SK-N-SH (cell line): ENCODE results near the gene E4F1. TPM values are rescaled to one million over a fixed set of nuclear protein-coding genes. Genes with fewer than 3 reads are reported as not detected.

Experiments used
- CTCF ChIA-PET: fragments of 300-600, 350-600 bp; formaldehyde crosslinking; extraction: SDS; loops from one replicate; lab custom pipeline; 2021; lab: Yijun Ruan, JAX
- POLR2A ChIA-PET: fragments of 350-600 bp; sonication (Branson Sonifier 250); formaldehyde crosslinking; extraction: SDS; loops from one replicate; lab custom pipeline; 2020; ENCODE audit warnings: antibody characterized with exemption, inconsistent platforms; lab: Yijun Ruan, JAX
- DNase-seq: peaks from one replicate; pipeline ENCODE4 v3.0.0; 2012
- H2AFZ ChIP-seq: fragments of 200-600 bp; sonication (generic); 2 replicates; pipeline ENCODE4 v1.8.1; 2016; ENCODE audit warnings: antibody characterized with exemption, mild to moderate bottlenecking, low read depth
- H3F3A ChIP-seq: fragments of 200-600 bp; sonication (generic); replicated peaks from 2 replicates; pipeline ENCODE3; 2016; ENCODE audit warnings: antibody characterized with exemption, mild to moderate bottlenecking; ENCODE audit not compliant: insufficient read depth
- H3K27ac ChIP-seq, 2 experiments: fragments of 200-500 bp in 1 of 2; fragments of 200-600 bp in 1 of 2; sonication (Bioruptor generic) in 1 of 2; sonication (generic), shearing (Covaris generic) in 1 of 2; 2 replicates each; pipeline versions ENCODE4 v1.5.1 to v1.6.1; 2014 to 2016; ENCODE audit warnings: low read depth in 2 of 2, inconsistent platforms in 1 of 2, low read length in 1 of 2, mild to moderate bottlenecking in 1 of 2, mixed read lengths in 1 of 2
- H3K27me3 ChIP-seq: fragments of 200-600 bp; sonication (generic), shearing (Covaris generic); 2 replicates; pipeline ENCODE4 v1.6.1; 2016; ENCODE audit warnings: mixed run types; ENCODE audit not compliant: insufficient read depth
- H3K36me3 ChIP-seq, 2 experiments: fragments of 200-500 bp in 1 of 2; fragments of 200-600 bp in 1 of 2; sonication (Bioruptor generic) in 1 of 2; sonication (generic) in 1 of 2; replicated peaks in 1 of 2; 2 replicates each; pipeline versions ENCODE3 to v1.5.1; 2014 to 2016; ENCODE audit warnings: low read length in 1 of 2, mild to moderate bottlenecking in 1 of 2; ENCODE audit not compliant: insufficient read depth in 2 of 2, control insufficient read depth in 1 of 2
- H3K4me1 ChIP-seq, 2 experiments: fragments of 200-500 bp in 1 of 2; fragments of 200-600 bp in 1 of 2; sonication (Bioruptor generic) in 1 of 2; sonication (generic), shearing (Covaris generic) in 1 of 2; 2 replicates each; pipeline versions ENCODE4 v1.5.1 to v1.6.1; 2014 to 2016; ENCODE audit warnings: low read depth in 1 of 2, low read length in 1 of 2, mixed run types in 1 of 2; ENCODE audit not compliant: insufficient read depth in 2 of 2, control insufficient read depth in 1 of 2
- H3K4me2 ChIP-seq: fragments of 200-600 bp; sonication (generic), shearing (Covaris generic); 2 replicates; pipeline ENCODE4 v1.6.1; 2017; ENCODE audit warnings: mixed run types
- H3K4me3 ChIP-seq, 2 experiments: fragments of 200-500 bp in 1 of 2; fragments of 200-600 bp in 1 of 2; sonication (Bioruptor generic) in 1 of 2; sonication (generic), shearing (Covaris generic) in 1 of 2; 2 replicates each; pipeline versions ENCODE4 v1.5.1 to v1.8.1; 2014 to 2016; ENCODE audit warnings: low read depth in 2 of 2, inconsistent platforms in 1 of 2, low read length in 1 of 2, mild to moderate bottlenecking in 1 of 2, mixed read lengths in 1 of 2, moderate library complexity in 1 of 2
- H3K79me2 ChIP-seq: fragments of 200-600 bp; sonication (generic); 2 replicates; pipeline ENCODE4 v1.8.1; 2017; ENCODE audit warnings: mild to moderate bottlenecking; ENCODE audit not compliant: insufficient read depth
- H3K9ac ChIP-seq: fragments of 200-600 bp; sonication (generic); 2 replicates; pipeline ENCODE4 v1.6.1; 2017; ENCODE audit warnings: mixed run types
- H3K9me2 ChIP-seq: fragments of 200-600 bp; sonication (generic); 2 replicates; pipeline ENCODE4 v1.6.1; 2017; ENCODE audit warnings: mixed run types
- H3K9me3 ChIP-seq: fragments of 200-600 bp; sonication (generic); 2 replicates; pipeline ENCODE4 v1.6.1; 2017; ENCODE audit warnings: mixed run types, mild to moderate bottlenecking, moderate library complexity
- H4K20me1 ChIP-seq: fragments of 200-600 bp; sonication (generic); 2 replicates; pipeline ENCODE4 v1.6.1; 2017; ENCODE audit warnings: mild to moderate bottlenecking, mixed run types; ENCODE audit not compliant: insufficient read depth
- ELF1 ChIP-seq: IDR thresholded peaks from 2 replicates; pipeline ENCODE4 v1.4.0; 2012
- EZH2phosphoT487 ChIP-seq: fragments of 200-600 bp; sonication (generic); IDR thresholded peaks from 2 replicates; pipeline ENCODE4 v1.6.1; 2017; ENCODE audit warnings: low read depth, mixed run types, mild to moderate bottlenecking, antibody characterized with exemption, moderate library complexity, borderline replicate concordance
- FOXJ3 ChIP-seq: sonication (generic); formaldehyde crosslinking; IDR thresholded peaks from 2 replicates; pipeline ENCODE4 v1.5.1; 2020; ENCODE audit warnings: mild to moderate bottlenecking, missing genetic modification reagents
- GABPA ChIP-seq: IDR thresholded peaks from 2 replicates; pipeline ENCODE4 v1.4.0; 2012; ENCODE audit warnings: low read depth, mild to moderate bottlenecking
- MEF2A ChIP-seq: IDR thresholded peaks from 2 replicates; pipeline ENCODE4 v1.4.0; 2012; ENCODE audit warnings: low read depth, borderline replicate concordance
- MXI1 ChIP-seq: IDR thresholded peaks from 2 replicates; pipeline ENCODE4 v1.6.1; 2012; ENCODE audit warnings: mild to moderate bottlenecking, low read depth, low read length, improper control_type of control experiment
- POLR2AphosphoS5 ChIP-seq: IDR thresholded peaks from 2 replicates; pipeline ENCODE4 v1.6.1; 2012; ENCODE audit warnings: low read depth, low read length
- RFX5 ChIP-seq: IDR thresholded peaks from 2 replicates; pipeline ENCODE4 v1.6.1; 2012; ENCODE audit warnings: mild to moderate bottlenecking, improper control_type of control experiment, low read length
- WGBS: methylation state at CpG from one replicate; pipeline ENCODE4 v1.1.6; 2017; ENCODE audit warnings: low lambda C conversion rate; 5-methylcytosine and 5-hydroxymethylcytosine counted together
- polyA plus RNA-seq, 3 experiments: library from polyadenylated mRNA; depleted of rRNA; stranded (reverse); fragments of >200 nt; gene quantifications; 2 replicates each; pipeline ENCODE4 v1.2.3, GENCODE V29; 2012
- TF ChIP-seq, protein P1 (sequence below): IDR thresholded peaks from 2 replicates; pipeline ENCODE4 v1.6.1; 2012; ENCODE audit warnings: mild to moderate bottlenecking, low read depth, low read length, moderate library complexity
- TF ChIP-seq, protein P2 (sequence below): IDR thresholded peaks from 2 replicates; pipeline ENCODE4 v1.4.0; 2012; ENCODE audit warnings: low read depth
- TF ChIP-seq, protein P3 (sequence below): fragments of 200-600 bp; sonication (generic); IDR thresholded peaks from 2 replicates; pipeline ENCODE4 v1.6.1; 2017; ENCODE audit warnings: antibody characterized with exemption, mild to moderate bottlenecking, moderate library complexity
- TF ChIP-seq, protein P4 (sequence below): IDR thresholded peaks from 2 replicates; pipeline ENCODE4; 2012
- TF ChIP-seq, protein P5 (sequence below): IDR thresholded peaks from 2 replicates; pipeline ENCODE4 v1.4.0; 2012; ENCODE audit warnings: low read depth, borderline replicate concordance

Gene E4F1
- polyA plus RNA-seq, 1 of the 3 experiments (the other 2 are of a cell fraction), result 33.0 TPM

DNA sequence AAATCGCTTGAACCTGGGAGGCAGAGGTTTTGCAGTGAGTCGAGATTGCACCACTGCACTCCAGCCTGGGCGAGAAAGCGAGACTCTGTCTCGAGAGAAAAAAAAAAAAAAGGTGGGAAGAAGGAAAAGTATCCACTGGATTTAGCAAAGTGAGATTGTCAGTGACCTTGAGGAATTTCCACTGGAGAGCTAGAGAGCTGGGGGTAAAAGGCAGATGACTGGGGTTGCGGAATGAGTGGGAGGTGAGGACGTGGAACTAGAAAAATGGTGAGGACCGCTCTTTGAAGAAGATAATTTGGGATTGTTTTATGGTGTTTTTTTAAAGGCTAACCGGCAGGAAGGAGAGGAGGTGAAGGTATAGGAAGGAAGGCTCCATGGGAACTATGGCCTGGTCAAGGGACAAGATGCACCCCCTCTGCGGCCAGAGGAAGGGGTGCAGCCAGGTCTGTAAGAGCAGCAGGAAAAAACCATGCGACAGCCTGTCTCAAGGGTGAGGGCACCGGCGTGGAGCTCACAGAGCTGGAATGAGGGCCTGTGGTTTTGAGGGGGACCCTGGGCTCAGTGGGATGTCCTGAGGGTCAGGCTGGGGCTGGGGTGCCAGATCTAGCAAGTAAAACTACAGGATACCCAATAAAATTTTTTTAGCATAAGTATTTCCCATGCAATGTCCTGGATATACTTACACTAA lies 18.8 kb upstream of the E4F1 start:
- TF ChIP-seq RFX5 (no peak), EZH2phosphoT487 (no peak), MXI1 (no peak)
- 93% methylated on average over 13 of the region's 13 CpGs for WGBS

DNA sequence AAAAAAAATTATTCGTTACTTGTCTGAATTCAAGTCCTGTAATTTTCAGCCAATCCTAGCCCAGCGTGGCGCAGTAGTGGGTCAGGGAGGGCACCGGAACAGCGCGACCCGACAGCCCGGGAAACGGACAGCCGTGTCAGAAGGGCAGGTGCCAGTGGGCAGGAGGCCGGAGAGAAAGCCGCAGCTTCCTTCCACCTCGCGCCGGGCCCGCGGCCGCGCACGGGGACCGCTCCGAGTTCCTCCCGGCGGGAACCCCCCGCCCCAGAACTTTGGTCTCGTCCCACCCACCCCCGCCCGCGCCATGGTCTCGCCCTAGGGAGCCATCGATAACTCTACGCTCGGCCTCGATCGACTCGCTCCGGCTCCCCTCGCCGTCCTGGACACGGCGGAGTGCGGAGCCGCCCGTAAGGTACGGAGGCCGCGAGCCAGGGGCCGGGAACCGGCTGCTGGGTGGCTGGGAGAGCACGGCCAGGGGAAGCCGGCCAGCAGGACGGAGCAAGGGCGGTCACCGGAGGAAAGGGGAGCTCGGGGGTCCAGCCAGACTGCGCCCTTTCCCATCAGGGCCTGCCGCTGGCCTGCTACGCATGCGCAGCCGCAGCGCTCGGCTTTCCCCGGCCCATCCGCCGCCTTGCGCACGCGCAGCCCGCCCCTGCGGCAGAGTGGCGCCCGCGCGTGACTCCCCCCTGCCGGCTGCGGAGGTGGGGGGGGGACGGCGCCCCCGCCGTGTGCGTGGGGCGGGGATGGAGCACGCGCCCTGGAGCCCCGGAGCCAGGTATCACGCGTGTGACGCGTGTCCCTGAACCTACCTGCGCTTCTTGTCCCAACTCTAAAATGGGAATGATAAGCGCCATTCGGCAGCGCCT lies 18.1 kb upstream of the E4F1 start, which contains the start of gene MLST8:
TSS of gene MLST8 (plus strand) at position 351 of the 863 bp plus-strand sequence. CDS start 632 bp downstream, outside the sequence.
- peak within 1 kb of the TSS; percentile 94 for H3K9ac ChIP-seq
- ChIA-PET CTCF (interaction anchor here (0.6 to 4.9 kb wide), 8 partner anchors 11 to 1569 kb away, joined by 3 to 19 read pairs (median 3); partner anchors contain the start of genes ECI1 and METTL26), POLR2A (interaction anchor here (1.1 to 1.7 kb wide), 3 partner anchors 9 to 57 kb away, joined by 3 to 8 read pairs (median 5); partner anchors contain the start of genes CASKIN1 and RAB26)
- peak within 1 kb of the TSS; percentile 98 for H2AFZ ChIP-seq
- H3K79me2 ChIP-seq, result peaks cover 16% of the 10 kb centered on the region; the same call in 1 of the 2 replicates
- H3F3A ChIP-seq, result peaks cover 6% of the 10 kb centered on the region
- no peaks in the 10 kb centered on the region for H3K9me2 ChIP-seq
- WGBS, result 6% methylated on average over 14 of the region's 93 CpGs
- H3K4me1 ChIP-seq, result peaks cover 0 to 19% of the 10 kb centered on the region in 2 experiments; a peak in 2 of 4 replicates
- H3K27me3 ChIP-seq, result no peaks in the 10 kb centered on the region
- peak; percentile 99 for DNase-seq
- peak within 1 kb of the TSS; percentile 75 to 76 for H3K4me3 ChIP-seq
- no peaks in the 10 kb centered on the region for H4K20me1 ChIP-seq
- no peaks in the 10 kb centered on the region for H3K9me3 ChIP-seq
- peak within 1 kb of the TSS; percentile 85 for H3K4me2 ChIP-seq
- H3K27ac ChIP-seq, result peak within 1 kb of the TSS; percentile 84 to 97
- peaks cover 0 to 28% of the 10 kb centered on the region in 2 experiments for H3K36me3 ChIP-seq
- no peak for TF ChIP-seq GABPA
- TF ChIP-seq, protein P1, sequence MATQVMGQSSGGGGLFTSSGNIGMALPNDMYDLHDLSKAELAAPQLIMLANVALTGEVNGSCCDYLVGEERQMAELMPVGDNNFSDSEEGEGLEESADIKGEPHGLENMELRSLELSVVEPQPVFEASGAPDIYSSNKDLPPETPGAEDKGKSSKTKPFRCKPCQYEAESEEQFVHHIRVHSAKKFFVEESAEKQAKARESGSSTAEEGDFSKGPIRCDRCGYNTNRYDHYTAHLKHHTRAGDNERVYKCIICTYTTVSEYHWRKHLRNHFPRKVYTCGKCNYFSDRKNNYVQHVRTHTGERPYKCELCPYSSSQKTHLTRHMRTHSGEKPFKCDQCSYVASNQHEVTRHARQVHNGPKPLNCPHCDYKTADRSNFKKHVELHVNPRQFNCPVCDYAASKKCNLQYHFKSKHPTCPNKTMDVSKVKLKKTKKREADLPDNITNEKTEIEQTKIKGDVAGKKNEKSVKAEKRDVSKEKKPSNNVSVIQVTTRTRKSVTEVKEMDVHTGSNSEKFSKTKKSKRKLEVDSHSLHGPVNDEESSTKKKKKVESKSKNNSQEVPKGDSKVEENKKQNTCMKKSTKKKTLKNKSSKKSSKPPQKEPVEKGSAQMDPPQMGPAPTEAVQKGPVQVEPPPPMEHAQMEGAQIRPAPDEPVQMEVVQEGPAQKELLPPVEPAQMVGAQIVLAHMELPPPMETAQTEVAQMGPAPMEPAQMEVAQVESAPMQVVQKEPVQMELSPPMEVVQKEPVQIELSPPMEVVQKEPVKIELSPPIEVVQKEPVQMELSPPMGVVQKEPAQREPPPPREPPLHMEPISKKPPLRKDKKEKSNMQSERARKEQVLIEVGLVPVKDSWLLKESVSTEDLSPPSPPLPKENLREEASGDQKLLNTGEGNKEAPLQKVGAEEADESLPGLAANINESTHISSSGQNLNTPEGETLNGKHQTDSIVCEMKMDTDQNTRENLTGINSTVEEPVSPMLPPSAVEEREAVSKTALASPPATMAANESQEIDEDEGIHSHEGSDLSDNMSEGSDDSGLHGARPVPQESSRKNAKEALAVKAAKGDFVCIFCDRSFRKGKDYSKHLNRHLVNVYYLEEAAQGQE, result peak; percentile 0; the same call in 1 of the 2 replicates
- TF ChIP-seq ELF1, result no peak
- TF ChIP-seq, protein P2, sequence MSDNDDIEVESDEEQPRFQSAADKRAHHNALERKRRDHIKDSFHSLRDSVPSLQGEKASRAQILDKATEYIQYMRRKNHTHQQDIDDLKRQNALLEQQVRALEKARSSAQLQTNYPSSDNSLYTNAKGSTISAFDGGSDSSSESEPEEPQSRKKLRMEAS, result no peak; the same call in none of the 2 replicates
- TF ChIP-seq, protein P3, sequence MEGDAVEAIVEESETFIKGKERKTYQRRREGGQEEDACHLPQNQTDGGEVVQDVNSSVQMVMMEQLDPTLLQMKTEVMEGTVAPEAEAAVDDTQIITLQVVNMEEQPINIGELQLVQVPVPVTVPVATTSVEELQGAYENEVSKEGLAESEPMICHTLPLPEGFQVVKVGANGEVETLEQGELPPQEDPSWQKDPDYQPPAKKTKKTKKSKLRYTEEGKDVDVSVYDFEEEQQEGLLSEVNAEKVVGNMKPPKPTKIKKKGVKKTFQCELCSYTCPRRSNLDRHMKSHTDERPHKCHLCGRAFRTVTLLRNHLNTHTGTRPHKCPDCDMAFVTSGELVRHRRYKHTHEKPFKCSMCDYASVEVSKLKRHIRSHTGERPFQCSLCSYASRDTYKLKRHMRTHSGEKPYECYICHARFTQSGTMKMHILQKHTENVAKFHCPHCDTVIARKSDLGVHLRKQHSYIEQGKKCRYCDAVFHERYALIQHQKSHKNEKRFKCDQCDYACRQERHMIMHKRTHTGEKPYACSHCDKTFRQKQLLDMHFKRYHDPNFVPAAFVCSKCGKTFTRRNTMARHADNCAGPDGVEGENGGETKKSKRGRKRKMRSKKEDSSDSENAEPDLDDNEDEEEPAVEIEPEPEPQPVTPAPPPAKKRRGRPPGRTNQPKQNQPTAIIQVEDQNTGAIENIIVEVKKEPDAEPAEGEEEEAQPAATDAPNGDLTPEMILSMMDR, result peak; percentile 39
- no peak for TF ChIP-seq MEF2A
- TF ChIP-seq, protein P4, sequence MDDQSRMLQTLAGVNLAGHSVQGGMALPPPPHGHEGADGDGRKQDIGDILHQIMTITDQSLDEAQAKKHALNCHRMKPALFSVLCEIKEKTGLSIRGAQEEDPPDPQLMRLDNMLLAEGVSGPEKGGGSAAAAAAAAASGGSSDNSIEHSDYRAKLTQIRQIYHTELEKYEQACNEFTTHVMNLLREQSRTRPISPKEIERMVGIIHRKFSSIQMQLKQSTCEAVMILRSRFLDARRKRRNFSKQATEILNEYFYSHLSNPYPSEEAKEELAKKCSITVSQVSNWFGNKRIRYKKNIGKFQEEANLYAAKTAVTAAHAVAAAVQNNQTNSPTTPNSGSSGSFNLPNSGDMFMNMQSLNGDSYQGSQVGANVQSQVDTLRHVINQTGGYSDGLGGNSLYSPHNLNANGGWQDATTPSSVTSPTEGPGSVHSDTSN, result 0 out of 2 replicates have a peak, but pooled peaks have one; percentile 10
- no peak for TF ChIP-seq FOXJ3 (CRISPR knock-in tag)
- TF ChIP-seq, protein P5, sequence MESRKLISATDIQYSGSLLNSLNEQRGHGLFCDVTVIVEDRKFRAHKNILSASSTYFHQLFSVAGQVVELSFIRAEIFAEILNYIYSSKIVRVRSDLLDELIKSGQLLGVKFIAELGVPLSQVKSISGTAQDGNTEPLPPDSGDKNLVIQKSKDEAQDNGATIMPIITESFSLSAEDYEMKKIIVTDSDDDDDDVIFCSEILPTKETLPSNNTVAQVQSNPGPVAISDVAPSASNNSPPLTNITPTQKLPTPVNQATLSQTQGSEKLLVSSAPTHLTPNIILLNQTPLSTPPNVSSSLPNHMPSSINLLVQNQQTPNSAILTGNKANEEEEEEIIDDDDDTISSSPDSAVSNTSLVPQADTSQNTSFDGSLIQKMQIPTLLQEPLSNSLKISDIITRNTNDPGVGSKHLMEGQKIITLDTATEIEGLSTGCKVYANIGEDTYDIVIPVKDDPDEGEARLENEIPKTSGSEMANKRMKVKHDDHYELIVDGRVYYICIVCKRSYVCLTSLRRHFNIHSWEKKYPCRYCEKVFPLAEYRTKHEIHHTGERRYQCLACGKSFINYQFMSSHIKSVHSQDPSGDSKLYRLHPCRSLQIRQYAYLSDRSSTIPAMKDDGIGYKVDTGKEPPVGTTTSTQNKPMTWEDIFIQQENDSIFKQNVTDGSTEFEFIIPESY, result no peak
- TF ChIP-seq POLR2AphosphoS5, result peak; percentile 89

More for the DNA sequence above, 18.8 kb upstream of the E4F1 start:
- ChIA-PET POLR2A (interaction anchor here (1.1 kb wide), 1 partner anchor 8 kb away, joined by 8 read pairs; the partner anchor contains the start of gene CASKIN1), CTCF (interaction anchor here (0.6 to 4.9 kb wide), 7 partner anchors 10 to 297 kb away, joined by 3 to 19 read pairs (median 3); partner anchors contain the start of gene ECI1)
- Histone ChIP-seq H3F3A (peaks cover 6% of the 10 kb centered on the region), H3K9me3 (no peaks in the 10 kb centered on the region), H2AFZ (peak overlapping the region; percentile 98), H3K27me3 (no peaks in the 10 kb centered on the region), H3K4me1 (peaks cover 0 to 19% of the 10 kb centered on the region in 2 experiments; a peak in 2 of 4 replicates), H3K36me3 (peaks cover 0 to 25% of the 10 kb centered on the region in 2 experiments), H3K4me2 (peak overlapping the region; percentile 85), H3K9me2 (no peaks in the 10 kb centered on the region), H3K9ac (peak overlapping the region; percentile 94), H3K4me3 (peak overlapping the region; percentile 75 to 76), H3K79me2 (peaks cover 16% of the 10 kb centered on the region; the same call in 1 of the 2 replicates), H4K20me1 (no peaks in the 10 kb centered on the region), H3K27ac (peak overlapping the region; percentile 84 to 97)
- no peak for DNase-seq
